AG09319 (cell line): ENCODE data around the gene IL10.

Experiments
- DNase-seq: peaks from one replicate; pipeline ENCODE4 v3.0.0-alpha.2; 2010; ENCODE audit warnings: low read depth; ENCODE audit errors: extremely low read depth
- TF ChIP-seq, protein P1 (sequence below): IDR thresholded peaks from 2 replicates; pipeline ENCODE4 v1.5.1; 2011; ENCODE audit warnings: low read depth, mild to moderate bottlenecking, inconsistent platforms, low read length, moderate library complexity

IL10 gene

DNA sequence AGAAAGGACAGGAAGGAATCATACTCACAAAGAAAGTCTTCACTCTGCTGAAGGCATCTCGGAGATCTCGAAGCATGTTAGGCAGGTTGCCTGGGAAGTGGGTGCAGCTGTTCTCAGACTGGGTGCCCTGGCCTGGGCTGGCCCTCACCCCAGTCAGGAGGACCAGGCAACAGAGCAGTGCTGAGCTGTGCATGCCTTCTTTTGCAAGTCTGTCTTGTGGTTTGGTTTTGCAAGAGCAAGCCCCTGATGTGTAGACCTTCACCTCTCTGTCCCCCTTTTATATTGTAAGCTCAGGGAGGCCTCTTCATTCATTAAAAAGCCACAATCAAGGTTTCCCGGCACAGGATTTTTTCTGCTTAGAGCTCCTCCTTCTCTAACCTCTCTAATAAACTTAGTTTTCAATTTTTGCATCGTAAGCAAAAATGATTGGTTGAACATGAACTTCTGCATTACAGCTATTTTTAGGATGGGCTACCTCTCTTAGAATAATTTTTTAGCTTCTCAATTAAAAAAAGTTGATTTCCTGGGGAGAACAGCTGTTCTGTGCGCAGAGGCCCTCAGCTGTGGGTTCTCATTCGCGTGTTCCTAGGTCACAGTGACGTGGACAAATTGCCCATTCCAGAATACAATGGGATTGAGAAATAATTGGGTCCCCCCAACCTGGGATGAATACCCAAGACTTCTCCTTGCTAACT, at the start of gene IL10:
Gene IL10, minus strand, starts transcription at position 252 of the 695 bp plus-strand sequence. Its CDS starts 59 bp downstream, at position 193.
- DNase-seq = no peak
- TF ChIP-seq, protein P1, sequence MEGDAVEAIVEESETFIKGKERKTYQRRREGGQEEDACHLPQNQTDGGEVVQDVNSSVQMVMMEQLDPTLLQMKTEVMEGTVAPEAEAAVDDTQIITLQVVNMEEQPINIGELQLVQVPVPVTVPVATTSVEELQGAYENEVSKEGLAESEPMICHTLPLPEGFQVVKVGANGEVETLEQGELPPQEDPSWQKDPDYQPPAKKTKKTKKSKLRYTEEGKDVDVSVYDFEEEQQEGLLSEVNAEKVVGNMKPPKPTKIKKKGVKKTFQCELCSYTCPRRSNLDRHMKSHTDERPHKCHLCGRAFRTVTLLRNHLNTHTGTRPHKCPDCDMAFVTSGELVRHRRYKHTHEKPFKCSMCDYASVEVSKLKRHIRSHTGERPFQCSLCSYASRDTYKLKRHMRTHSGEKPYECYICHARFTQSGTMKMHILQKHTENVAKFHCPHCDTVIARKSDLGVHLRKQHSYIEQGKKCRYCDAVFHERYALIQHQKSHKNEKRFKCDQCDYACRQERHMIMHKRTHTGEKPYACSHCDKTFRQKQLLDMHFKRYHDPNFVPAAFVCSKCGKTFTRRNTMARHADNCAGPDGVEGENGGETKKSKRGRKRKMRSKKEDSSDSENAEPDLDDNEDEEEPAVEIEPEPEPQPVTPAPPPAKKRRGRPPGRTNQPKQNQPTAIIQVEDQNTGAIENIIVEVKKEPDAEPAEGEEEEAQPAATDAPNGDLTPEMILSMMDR = no peak

DNA sequence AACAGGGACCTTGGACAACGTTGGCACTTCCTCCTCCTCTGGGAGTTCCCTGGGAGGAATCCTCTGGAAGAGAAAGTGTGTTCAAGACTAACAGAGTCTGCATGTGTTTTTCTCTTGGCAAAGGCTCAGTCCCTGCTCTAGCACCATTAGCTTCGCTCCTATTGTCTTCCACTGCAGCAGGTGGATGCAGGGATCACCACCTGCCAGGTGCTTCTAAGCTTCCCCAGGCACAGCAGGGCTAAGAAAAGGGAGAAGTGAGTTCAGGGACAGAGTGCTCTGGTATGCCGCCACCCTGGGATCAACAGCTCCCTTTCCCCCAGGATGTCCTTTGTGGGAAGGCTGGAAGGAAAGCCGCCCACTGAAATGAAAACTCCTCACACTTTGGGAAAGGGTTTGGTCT, 49.2 kb upstream of the IL10 start:
- TF ChIP-seq, protein P1 = no peak
- DNase-seq = no peak

DNA sequence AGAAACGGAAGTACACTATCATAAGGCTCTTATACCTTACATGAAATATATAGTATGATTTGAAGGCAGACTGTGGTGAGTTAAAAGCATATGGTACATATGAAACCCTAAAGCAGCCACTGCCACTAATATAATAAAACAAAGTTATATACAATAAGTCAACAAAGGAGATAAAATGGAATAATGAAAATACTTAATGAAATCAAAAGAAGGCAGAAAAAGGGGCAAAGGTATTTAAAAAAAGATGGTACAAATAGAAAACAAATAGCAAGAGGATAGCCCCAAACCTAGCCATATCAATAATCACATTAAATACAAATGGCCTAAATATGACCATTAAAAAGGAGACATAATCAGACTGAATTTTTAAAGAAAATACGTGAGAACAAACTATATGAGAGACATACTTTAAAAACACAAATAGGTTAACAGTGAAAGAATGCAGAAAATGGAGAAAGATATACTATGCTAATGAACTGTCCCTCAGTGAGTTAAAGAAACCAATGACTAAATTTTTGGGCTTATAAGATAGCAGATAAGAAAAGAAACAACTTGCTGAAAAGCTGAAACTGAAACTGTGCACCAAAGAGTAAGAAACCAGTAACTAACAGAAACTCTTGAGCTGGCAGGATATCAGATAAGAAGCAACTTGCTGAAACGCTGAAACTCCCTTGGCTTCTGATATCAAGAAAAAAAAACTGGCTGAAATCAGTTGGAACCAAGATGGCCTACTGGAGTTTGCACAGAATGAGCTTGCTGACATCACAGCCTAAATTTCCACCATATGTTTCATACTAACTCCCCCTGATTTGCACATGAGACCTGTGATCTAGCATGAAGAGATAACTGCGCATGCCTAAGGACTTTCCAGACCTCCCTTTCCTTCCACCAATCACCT, 44.3 kb upstream of the IL10 start:
- TF ChIP-seq, protein P1 = no peak
- DNase-seq = no peak

DNA sequence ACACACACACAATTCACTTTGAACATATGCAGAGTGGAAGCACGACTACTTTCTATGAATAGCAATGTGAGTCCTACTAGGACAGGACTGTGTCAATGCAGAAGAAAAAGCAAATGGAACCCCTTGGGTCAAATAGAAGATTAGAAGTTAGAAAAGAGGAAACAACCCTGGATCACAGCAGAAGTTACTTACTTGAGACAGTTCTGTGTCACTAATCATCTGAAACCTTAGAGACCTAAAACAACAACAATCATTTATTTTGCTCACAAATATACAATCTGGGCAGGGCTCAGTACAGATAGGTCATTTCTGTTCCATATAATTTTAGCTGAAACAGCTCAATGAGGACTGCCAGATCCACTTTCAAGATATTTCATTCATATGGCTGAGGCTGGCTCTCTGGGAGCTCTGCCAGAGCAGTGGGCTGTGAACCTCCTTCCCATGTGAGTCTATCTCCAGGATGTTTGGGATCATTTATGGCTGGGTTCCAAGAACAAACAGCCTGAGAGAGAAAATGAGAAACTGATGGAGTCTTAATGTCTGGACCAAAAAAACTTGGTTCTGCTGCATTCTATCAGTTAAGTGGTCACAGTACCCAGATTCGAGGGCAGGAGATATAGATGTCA, 42.5 kb upstream of the IL10 start:
- TF ChIP-seq, protein P1 = no peak
- DNase-seq = peak; percentile 69

DNA sequence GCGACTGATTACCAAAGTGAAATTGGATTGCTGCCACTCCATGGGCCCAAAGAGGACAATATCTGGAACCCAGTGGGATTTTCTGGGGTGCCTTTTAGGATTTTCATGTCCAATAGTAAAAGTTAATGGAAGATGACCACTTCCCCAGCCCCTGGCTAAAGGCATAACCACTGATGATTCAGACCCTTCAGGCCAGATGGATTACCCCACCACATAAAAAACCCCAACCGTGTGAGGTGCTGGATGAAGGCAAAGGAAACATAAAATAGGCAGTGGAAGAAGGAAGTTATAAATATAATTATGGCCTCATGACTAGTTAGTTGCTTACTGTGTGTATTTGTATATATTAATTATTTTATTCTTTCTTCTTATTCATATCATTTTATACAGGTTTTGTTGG, 40.2 kb upstream of the IL10 start:
- no peak for DNase-seq
- TF ChIP-seq, protein P1 = no peak

DNA sequence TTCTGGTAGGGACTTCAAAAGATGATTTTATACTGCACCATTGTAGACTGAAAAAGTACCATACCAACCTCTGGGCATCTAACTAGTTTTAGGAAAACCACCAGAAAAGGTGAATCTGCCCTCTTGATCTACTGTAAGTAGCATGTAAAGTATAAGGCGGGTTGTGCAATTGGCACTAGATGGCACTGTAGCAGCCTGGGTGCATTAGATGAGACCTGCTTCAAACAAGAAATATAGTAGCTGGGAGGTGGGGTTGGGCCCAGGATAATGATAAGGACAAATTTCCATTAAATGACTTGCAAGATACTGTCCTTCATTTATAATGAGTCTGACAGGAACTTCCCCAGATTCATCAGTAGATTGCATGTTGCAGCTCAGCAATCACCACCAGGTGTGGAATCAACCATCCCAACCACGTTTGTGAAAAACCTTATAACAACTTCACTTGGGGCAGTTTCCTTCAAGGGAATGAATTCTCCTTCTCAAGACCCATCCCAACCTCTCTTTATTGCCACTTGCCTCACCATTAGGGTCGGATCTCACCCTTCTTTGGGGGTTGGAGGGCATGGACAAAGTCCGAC, 37.3 kb upstream of the IL10 start:
- DNase-seq = no peak
- TF ChIP-seq, protein P1 = peak; percentile 59

DNA sequence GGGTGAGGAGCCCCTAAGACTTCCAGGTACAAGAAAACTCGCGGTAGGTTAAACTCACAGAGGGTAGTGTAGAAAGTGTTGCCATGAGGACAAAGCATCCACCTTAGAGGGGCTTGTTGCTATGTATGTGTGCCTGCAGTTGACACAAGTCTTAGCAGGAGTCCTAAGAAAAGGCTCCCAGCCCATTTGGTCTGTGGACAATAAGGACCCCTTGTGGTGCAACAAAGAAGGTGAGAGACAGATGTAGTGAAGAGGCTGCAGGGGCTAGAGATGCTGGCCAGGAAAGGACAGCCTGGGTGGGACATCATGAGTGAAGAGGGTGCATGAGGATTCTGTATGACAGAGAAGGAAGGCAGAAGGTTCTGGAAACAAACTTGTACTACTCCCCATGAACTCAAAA, 36.3 kb upstream of the IL10 start:
- DNase-seq = no peak

More for the DNA sequence above, 36.3 kb upstream of the IL10 start:
- TF ChIP-seq, protein P1 = peak; percentile 38
